ENCODE results near the gene MAML2. TPM values are rescaled to one million over a fixed set of nuclear protein-coding genes. Genes with fewer than 3 reads are reported as not detected.

Gene MAML2
- total and polyA plus RNA-seq, 4 donors = 0.56 to 2.1 (median 1.4) TPM

DNA sequence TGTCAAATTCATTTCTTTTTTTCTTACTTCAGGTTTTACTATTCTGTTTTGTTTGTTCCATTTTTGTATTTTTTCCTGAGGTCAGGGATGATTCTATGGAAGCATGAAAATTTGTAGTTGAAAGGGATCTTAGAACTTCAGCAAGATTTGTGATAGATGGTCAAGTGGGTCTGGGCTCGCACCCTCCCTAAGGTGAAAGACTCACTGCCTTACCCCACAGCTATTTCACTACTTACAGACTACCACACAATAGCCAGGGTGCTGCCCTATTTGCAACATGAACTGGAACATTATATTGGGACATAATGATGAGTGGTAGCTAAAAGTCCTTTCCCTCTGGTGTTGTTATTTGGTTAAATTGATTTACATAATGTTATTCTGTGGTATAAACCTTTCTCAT, 62.6 kb downstream of the MAML2 start:
- Histone ChIP-seq H3K36me3 (ENCODE audit: control insufficient read depth in 4 of 4, insufficient read depth in 3 of 4, low read depth in 1 of 4, low read length in 3 of 4) (no peaks in the 10 kb centered on the region), H3K27me3 (ENCODE audit: control insufficient read depth in 4 of 4, insufficient read depth in 4 of 4, low read length in 3 of 4) (no peaks in the 10 kb centered on the region), H3K9me3 (ENCODE audit: control insufficient read depth in 4 of 4, low read length in 3 of 4) (no peaks in the 10 kb centered on the region), H3K4me3 (ENCODE audit: low read depth in 1 of 3, low read length in 3 of 3) (no peak overlapping the region), H3K27ac (ENCODE audit: low read depth in 1 of 2, low read length in 2 of 2) (no peak overlapping the region), H3K9ac (ENCODE audit: low read depth in 1 of 2, low read length in 2 of 2) (no peak overlapping the region), H3K4me1 (ENCODE audit: control insufficient read depth in 4 of 4, insufficient read depth in 4 of 4, low read length in 3 of 4) (no peaks in the 10 kb centered on the region)
- 83% methylated on average over 1 of the region's 1 CpG for WGBS
- no peak for TF ChIP-seq TAF1 (conservative IDR thresholded peaks at IDR 0.05)
- TF ChIP-seq, protein P1, sequence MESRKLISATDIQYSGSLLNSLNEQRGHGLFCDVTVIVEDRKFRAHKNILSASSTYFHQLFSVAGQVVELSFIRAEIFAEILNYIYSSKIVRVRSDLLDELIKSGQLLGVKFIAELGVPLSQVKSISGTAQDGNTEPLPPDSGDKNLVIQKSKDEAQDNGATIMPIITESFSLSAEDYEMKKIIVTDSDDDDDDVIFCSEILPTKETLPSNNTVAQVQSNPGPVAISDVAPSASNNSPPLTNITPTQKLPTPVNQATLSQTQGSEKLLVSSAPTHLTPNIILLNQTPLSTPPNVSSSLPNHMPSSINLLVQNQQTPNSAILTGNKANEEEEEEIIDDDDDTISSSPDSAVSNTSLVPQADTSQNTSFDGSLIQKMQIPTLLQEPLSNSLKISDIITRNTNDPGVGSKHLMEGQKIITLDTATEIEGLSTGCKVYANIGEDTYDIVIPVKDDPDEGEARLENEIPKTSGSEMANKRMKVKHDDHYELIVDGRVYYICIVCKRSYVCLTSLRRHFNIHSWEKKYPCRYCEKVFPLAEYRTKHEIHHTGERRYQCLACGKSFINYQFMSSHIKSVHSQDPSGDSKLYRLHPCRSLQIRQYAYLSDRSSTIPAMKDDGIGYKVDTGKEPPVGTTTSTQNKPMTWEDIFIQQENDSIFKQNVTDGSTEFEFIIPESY (IDR thresholded peaks at IDR 0.05) = no peak
- no peak for TF ChIP-seq RAD21 (IDR thresholded peaks at IDR 0.05)
- no peak for DNase-seq (ENCODE audit: low spot score)

DNA sequence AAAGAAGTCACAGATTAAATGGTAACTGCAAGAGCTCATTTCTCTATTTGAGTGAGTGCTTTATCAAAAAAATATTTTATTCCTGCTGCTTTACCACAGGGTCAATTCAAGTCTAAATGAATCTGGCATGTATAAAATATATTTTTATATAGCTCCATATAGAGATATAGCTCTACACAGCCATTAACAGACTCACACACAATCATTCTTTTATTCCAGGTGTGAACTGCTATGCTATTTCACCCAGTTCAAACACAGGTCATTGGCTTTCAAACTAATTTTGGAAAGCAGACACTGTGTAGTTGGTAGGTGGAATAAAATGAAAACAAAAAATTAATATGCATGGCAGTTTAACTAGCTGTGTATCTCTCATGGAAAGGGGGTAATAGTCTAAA, 63.1 kb downstream of the MAML2 start:
- Histone ChIP-seq H3K9ac (ENCODE audit: low read depth in 1 of 2, low read length in 2 of 2) (no peak overlapping the region), H3K36me3 (ENCODE audit: control insufficient read depth in 4 of 4, insufficient read depth in 3 of 4, low read depth in 1 of 4, low read length in 3 of 4) (no peaks in the 10 kb centered on the region), H3K4me3 (ENCODE audit: low read depth in 1 of 3, low read length in 3 of 3) (no peak overlapping the region), H3K27ac (ENCODE audit: low read depth in 1 of 2, low read length in 2 of 2) (no peak overlapping the region), H3K27me3 (ENCODE audit: control insufficient read depth in 4 of 4, insufficient read depth in 4 of 4, low read length in 3 of 4) (no peaks in the 10 kb centered on the region), H3K9me3 (ENCODE audit: control insufficient read depth in 4 of 4, low read length in 3 of 4) (no peaks in the 10 kb centered on the region), H3K4me1 (ENCODE audit: control insufficient read depth in 4 of 4, insufficient read depth in 4 of 4, low read length in 3 of 4) (no peaks in the 10 kb centered on the region)
- DNase-seq (ENCODE audit: low spot score) = no peak
- TF ChIP-seq RXRA (IDR thresholded peaks at IDR 0.05) (no peak), HNF4G (IDR thresholded peaks at IDR 0.05) (no peak), EGR1 (IDR thresholded peaks at IDR 0.05; ENCODE audit: low read depth in 2 of 2) (no peak), YY1 (IDR thresholded peaks at IDR 0.05) (no peak), FOXA1 (IDR thresholded peaks at IDR 0.05) (no peak), FOXA2 (IDR thresholded peaks at IDR 0.05) (no peak), TAF1 (conservative IDR thresholded peaks at IDR 0.05) (no peak), RAD21 (IDR thresholded peaks at IDR 0.05) (no peak), GABPA (IDR thresholded peaks at IDR 0.05 in 1 of 2, conservative IDR thresholded peaks at IDR 0.05 in 1 of 2) (no peak), NR2F2 (IDR thresholded peaks at IDR 0.05) (no peak), JUND (IDR thresholded peaks at IDR 0.05) (no peak), HNF4A (conservative IDR thresholded peaks at IDR 0.05) (no peak), SP1 (IDR thresholded peaks at IDR 0.05) (no peak)
- TF ChIP-seq, protein P2, sequence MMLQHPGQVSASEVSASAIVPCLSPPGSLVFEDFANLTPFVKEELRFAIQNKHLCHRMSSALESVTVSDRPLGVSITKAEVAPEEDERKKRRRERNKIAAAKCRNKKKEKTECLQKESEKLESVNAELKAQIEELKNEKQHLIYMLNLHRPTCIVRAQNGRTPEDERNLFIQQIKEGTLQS (IDR thresholded peaks at IDR 0.05) = no peak
- TF ChIP-seq, protein P1 (IDR thresholded peaks at IDR 0.05) = no peak
- TF ChIP-seq, protein P3, sequence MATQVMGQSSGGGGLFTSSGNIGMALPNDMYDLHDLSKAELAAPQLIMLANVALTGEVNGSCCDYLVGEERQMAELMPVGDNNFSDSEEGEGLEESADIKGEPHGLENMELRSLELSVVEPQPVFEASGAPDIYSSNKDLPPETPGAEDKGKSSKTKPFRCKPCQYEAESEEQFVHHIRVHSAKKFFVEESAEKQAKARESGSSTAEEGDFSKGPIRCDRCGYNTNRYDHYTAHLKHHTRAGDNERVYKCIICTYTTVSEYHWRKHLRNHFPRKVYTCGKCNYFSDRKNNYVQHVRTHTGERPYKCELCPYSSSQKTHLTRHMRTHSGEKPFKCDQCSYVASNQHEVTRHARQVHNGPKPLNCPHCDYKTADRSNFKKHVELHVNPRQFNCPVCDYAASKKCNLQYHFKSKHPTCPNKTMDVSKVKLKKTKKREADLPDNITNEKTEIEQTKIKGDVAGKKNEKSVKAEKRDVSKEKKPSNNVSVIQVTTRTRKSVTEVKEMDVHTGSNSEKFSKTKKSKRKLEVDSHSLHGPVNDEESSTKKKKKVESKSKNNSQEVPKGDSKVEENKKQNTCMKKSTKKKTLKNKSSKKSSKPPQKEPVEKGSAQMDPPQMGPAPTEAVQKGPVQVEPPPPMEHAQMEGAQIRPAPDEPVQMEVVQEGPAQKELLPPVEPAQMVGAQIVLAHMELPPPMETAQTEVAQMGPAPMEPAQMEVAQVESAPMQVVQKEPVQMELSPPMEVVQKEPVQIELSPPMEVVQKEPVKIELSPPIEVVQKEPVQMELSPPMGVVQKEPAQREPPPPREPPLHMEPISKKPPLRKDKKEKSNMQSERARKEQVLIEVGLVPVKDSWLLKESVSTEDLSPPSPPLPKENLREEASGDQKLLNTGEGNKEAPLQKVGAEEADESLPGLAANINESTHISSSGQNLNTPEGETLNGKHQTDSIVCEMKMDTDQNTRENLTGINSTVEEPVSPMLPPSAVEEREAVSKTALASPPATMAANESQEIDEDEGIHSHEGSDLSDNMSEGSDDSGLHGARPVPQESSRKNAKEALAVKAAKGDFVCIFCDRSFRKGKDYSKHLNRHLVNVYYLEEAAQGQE (IDR thresholded peaks at IDR 0.05) = no peak
- TF ChIP-seq, protein P4, sequence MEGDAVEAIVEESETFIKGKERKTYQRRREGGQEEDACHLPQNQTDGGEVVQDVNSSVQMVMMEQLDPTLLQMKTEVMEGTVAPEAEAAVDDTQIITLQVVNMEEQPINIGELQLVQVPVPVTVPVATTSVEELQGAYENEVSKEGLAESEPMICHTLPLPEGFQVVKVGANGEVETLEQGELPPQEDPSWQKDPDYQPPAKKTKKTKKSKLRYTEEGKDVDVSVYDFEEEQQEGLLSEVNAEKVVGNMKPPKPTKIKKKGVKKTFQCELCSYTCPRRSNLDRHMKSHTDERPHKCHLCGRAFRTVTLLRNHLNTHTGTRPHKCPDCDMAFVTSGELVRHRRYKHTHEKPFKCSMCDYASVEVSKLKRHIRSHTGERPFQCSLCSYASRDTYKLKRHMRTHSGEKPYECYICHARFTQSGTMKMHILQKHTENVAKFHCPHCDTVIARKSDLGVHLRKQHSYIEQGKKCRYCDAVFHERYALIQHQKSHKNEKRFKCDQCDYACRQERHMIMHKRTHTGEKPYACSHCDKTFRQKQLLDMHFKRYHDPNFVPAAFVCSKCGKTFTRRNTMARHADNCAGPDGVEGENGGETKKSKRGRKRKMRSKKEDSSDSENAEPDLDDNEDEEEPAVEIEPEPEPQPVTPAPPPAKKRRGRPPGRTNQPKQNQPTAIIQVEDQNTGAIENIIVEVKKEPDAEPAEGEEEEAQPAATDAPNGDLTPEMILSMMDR (IDR thresholded peaks at IDR 0.05; ENCODE audit: low read depth, low read length, missing input control) = no peak
- TF ChIP-seq, protein P5, sequence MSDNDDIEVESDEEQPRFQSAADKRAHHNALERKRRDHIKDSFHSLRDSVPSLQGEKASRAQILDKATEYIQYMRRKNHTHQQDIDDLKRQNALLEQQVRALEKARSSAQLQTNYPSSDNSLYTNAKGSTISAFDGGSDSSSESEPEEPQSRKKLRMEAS (IDR thresholded peaks at IDR 0.05) = no peak

Data from liver (tissue), 9 donors.